Hematopoietic multipotent progenitor cell treated with erythropoietin and hydrocortisone succinate and interleukin-3 and kit ligand, for 4 days (in vitro differentiated cells): ENCODE data around the gene TPM2.
A peak's percentile ranks its signal among the peaks of the same experiment; 100 is the strongest.

Experiments used
- DNase-seq: peaks from one replicate; pipeline ENCODE4 v3.0.0-alpha.2; 2015

The TPM2 gene

GRCh38 chr9:35689542-35690293, at the start of gene TPM2:
Gene TPM2, minus strand, starts transcription at chr9:35689925. Its CDS starts 108 bp downstream, at chr9:35689817.
- no peak for DNase-seq

- no peak for DNase-seq
Measured at GRCh38 chr9:35738924-35739323, 49.2 kb upstream of the TPM2 start.

DNA sequence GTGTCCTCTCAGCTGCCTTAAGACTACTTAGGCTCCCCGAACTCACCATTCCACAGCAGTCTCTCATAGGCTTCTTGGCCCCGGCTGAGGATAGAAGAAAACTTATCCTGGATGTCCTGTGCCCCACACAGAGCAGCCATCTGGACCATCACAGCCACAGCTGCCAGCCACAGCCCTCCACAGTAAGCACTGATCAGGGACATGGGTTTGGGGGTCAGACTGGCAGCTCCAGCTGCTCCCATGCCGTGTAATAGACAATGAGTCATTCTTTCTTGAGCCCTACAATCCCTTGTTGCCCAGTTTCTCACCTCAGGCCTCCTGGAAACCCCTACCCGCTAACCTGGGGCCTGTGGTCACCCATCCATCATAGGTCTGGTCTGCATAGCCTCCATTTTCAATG, 48.5 kb upstream of the TPM2 start:
- no peak for DNase-seq

DNA sequence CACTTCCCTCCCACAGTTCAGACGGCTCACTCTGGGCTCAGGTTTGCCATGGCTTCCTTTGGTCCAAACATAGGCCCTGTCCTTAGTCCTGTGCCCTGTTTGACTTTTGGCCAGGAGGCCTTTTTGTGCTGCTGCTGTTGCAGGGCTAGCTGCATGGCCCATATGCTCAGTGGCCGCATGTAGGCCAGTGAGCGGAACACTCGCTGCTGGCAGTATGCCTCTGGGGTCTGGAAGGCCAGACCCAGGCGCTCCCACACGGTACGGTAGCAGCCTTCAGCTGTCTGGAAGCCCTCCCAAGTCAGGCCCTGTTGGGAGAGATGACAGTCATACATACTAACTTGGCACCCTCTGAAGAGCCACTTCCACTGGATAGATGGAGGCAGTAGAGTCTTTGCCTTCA, 47.4 kb upstream of the TPM2 start:
- no peak for DNase-seq

DNA sequence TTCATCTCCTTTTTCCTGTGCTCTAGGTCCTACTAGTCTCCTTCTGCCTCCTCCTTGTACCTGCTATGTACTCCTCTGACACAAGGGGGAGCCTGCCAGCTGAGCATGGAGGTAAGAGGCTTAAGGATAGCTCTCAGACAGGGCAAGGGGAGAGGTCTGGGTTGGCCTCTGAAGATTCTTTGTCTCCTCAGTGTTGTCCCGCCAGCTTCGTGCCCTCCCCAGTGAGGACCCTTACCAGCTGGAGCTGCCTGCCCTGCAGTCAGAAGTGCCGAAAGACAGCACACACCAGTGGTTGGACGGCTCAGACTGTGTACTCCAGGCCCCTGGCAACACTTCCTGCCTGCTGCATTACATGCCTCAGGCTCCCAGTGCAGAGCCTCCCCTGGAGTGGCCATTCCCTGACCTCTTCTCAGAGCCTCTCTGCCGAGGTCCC, 46.5 kb upstream of the TPM2 start:
- DNase-seq = peak; percentile 92

- no peak for DNase-seq
Measured at GRCh38 chr9:35734096-35734495, 44.4 kb upstream of the TPM2 start.

DNA sequence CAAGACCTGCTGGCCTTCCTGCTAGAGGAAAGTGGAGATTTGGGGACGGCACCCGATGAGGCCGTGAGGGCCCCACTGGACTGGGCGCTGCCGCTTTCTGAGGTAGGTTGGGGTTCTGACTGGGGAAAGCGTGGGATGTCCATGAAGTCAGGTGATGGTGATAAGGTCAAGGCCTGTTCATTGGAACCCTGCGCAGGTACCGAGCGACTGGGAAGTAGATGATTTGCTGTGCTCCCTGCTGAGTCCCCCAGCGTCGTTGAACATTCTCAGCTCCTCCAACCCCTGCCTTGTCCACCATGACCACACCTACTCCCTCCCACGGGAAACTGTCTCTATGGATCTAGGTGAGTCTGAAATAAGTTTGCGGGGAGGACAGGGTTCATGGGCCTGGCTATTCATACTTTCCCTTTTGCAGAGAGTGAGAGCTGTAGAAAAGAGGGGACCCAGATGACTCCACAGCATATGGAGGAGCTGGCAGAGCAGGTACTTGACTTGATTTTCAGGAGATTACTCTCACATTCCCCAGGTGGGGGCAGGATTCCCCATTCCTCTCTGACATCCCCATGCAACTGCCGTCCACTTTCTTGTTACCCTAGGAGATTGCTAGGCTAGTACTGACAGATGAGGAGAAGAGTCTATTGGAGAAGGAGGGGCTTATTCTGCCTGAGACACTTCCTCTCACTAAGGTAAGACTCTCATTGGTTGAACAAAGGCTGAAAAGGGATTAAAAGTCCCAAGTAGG, 43.2 kb upstream of the TPM2 start:
- peak; percentile 62 for DNase-seq

DNA sequence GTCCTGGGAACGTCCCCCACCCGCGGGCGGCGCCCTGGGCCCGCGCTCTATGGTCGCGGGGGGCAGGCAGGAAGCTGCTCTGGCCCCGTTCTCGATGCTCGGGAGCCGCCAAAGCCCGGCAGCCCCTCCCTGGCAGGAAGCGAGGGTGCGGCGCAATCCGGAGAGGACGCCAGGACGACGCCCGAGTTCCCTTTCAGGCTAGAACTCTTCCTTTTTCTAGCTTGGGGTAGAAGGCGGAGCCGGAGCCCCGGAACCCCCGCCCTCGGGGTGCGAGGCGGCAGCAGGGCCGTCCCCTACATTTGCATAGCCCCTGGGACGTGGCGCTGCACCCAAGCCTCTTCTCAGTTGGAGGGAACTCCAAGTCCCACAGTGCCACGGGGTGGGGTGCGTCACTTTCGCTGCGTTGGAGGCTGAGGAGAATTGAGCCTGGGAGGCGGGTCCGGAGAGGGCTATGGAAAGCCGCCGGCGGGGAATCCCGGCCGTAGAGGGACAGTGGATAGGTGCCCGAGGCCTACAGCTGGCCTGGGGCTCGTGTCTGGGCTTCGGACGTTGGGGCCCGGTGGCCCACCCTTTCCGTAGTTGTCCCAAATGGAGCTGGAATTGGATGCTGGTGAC, 42.6 kb upstream of the TPM2 start, which contains the start of the genes CREB3 and TLN1:
TSS of gene CREB3 (plus strand) at position 482 of the 615 bp plus-strand sequence. CDS start at position 589, 107 bp downstream.
TSS of gene TLN1 (minus strand) at position 11 of the 615 bp plus-strand sequence. CDS start 6,501 bp downstream, outside the sequence.
- peak; percentile 99 for DNase-seq

GRCh38 chr9:35731415-35732184, 41.9 kb upstream of the TPM2 start:
- peak; percentile 63 for DNase-seq

DNA sequence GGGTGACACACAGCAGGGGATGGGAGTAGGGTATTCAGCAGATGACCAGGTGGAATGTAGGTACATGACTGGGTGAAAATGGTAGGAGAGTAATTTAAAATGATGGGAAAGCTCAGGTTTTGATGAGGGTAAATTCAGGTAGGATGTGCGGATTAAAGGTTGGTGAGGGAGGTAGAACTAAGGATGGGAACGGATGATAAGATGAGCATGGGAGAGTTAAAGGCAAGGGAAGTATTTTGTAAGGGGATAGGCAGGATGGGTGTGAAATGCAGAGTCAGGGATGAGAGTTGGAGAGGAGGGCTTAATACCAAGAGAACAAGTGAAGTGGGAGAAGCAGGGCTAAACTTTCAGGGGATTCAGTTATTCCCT, 40.7 kb upstream of the TPM2 start:
- no peak for DNase-seq

- DNase-seq = peak; percentile 85
Measured at GRCh38 chr9:35729700-35730485, 40.2 kb upstream of the TPM2 start.

- DNase-seq = no peak
Measured at GRCh38 chr9:35729101-35729500, 39.4 kb upstream of the TPM2 start.

GRCh38 chr9:35728041-35728971, 38.6 kb upstream of the TPM2 start:
- DNase-seq = peak; percentile 92

- DNase-seq = peak; percentile 87
Measured at GRCh38 chr9:35727676-35728040, 37.9 kb upstream of the TPM2 start.

DNA sequence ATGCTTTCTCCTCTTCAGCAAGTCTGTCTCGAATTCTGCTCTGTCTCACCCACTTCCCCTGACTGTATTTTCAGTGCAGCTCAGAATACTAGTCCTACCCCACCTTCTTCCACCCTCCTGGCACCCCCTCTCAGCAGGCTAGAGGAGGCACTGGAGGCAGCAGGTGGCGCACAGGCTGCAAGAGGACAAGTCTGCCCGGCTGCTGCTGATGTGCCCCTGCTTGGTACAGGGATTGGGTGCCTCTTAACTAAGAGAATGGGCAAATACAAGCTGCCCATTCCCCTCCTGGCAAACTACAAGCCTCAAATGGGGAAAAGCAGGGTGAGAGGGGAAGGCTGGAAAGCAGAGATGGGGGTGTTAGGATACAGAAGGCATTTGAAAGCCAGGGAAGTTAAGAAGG, 37.2 kb upstream of the TPM2 start:
- peak; percentile 93 for DNase-seq

GRCh38 chr9:35725362-35725761, 35.6 kb upstream of the TPM2 start:
- peak; percentile 33 for DNase-seq

DNA sequence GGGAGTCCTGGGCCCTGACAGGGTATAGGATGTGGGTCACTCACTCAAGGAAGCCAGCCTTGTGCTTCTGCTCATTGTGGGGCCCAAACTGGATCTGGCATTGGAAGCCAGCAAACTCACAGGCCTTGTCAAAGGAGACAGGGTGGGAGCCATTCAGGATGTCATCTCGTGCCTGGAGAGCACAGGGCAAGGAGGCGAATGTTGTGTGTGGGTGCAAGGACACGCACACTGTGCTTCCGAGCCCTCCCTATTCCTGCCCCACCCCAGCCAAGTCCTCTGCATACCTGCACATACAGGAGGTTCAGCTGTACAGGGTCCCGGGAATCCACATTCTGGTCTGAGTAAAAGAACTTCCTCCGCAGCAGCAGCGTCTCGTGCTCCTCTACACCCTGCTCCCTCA, 34.2 kb upstream of the TPM2 start:
- no peak for DNase-seq

GRCh38 chr9:35723426-35723825, 33.7 kb upstream of the TPM2 start:
- no peak for DNase-seq

GRCh38 chr9:35719546-35719945, 29.8 kb upstream of the TPM2 start:
- no peak for DNase-seq

GRCh38 chr9:35718721-35719511, 29.2 kb upstream of the TPM2 start:
- no peak for DNase-seq
